Endothelial cell of umbilical vein (primary cell): Measurements from ENCODE around the gene SPINT4. TPM values are rescaled to one million over a fixed set of nuclear protein-coding genes. Genes with fewer than 3 reads are reported as not detected.

ENCODE experiments used
- BruUV-seq: library from RNA; stranded (reverse); fragments of 400-500 nt; replicated peaks from 2 replicates; lab custom pipeline; 2021; lab: Mats Ljungman, UMichigan
- CTCF ChIA-PET: fragments of 300-600, 350-600 bp; sonication (Branson Sonifier 250); formaldehyde crosslinking; loops from one replicate; lab custom pipeline; 2021; ENCODE audit warnings: antibody characterized with exemption, inconsistent platforms; lab: Charles Lee
- POLR2A ChIA-PET: fragments of 300-600, 350-600 bp; sonication (Branson Sonifier 250); formaldehyde crosslinking; loops from one replicate; lab custom pipeline; 2021; ENCODE audit warnings: antibody characterized with exemption, inconsistent platforms; lab: Charles Lee
- DNase-seq: peaks from one replicate; pipeline ENCODE4 v3.0.0-alpha.2; 2011; ENCODE audit warnings: low read depth, low spot score
- FAIRE-seq: peaks from 2 replicates; lab custom pipeline; 2011; peaks lifted over from hg19 to GRCh38; lab: Jason Lieb, UNC
- H2AFZ ChIP-seq: 2 replicates; pipeline ENCODE4 v1.6.0; 2012; ENCODE audit warnings: low read depth, low read length, control low read depth, inconsistent platforms
- H3K27ac ChIP-seq: 2 replicates; pipeline ENCODE4 v1.5.1; 2011; ENCODE audit warnings: low read depth, mild to moderate bottlenecking, control low read depth, low read length, moderate library complexity; ENCODE audit not compliant: insufficient read depth
- H3K27me3 ChIP-seq, 2 experiments: 2 replicates each; pipeline versions ENCODE4 v1.6.0 to v1.6.1; 2011; ENCODE audit warnings: low read length in 2 of 2, mixed read lengths in 1 of 2; ENCODE audit not compliant: control insufficient read depth in 2 of 2, insufficient read depth in 2 of 2
- H3K36me3 ChIP-seq, 2 experiments: 2 replicates in 1 of 2; 3 replicates in 1 of 2; pipeline ENCODE4 v1.5.1; 2011; ENCODE audit warnings: low read length in 2 of 2, mild to moderate bottlenecking in 1 of 2, moderate library complexity in 1 of 2; ENCODE audit not compliant: control insufficient read depth in 2 of 2, insufficient read depth in 2 of 2; ENCODE audit errors: extremely low read depth in 1 of 2
- H3K4me1 ChIP-seq: 3 replicates; pipeline ENCODE4 v1.5.1; 2011; ENCODE audit warnings: mild to moderate bottlenecking, low read length; ENCODE audit not compliant: control insufficient read depth, insufficient read depth; ENCODE audit errors: extremely low read depth
- H3K4me2 ChIP-seq: 2 replicates; pipeline ENCODE4 v1.6.1; 2011; ENCODE audit warnings: low read length, control low read depth, mixed read lengths; ENCODE audit not compliant: insufficient read depth
- H3K4me3 ChIP-seq, 3 experiments: fragments of 200-600 bp in 1 of 3; sonication (generic), shearing (Covaris generic) in 1 of 3; replicated peaks in 1 of 3; 2 replicates each; pipeline ENCODE4 v1.5.1; 2011 to 2016; ENCODE audit warnings: control low read depth in 3 of 3, low read length in 3 of 3, mild to moderate bottlenecking in 2 of 3, inconsistent platforms in 1 of 3, low read depth in 1 of 3, moderate library complexity in 1 of 3; ENCODE audit not compliant: insufficient read depth in 1 of 3
- H3K79me2 ChIP-seq: 2 replicates; pipeline ENCODE4 v1.6.0; 2012; ENCODE audit warnings: low read length, inconsistent platforms; ENCODE audit not compliant: control insufficient read depth, insufficient read depth
- H3K9ac ChIP-seq: replicated peaks from 2 replicates; pipeline ENCODE3; 2011; ENCODE audit warnings: low read length, control low read depth; ENCODE audit not compliant: insufficient read depth; ENCODE audit errors: extremely low read depth
- H3K9me1 ChIP-seq: replicated peaks from 3 replicates; pipeline ENCODE4 v1.6.0; 2011; ENCODE audit warnings: mild to moderate bottlenecking, low read length; ENCODE audit not compliant: control insufficient read depth, insufficient read depth; ENCODE audit errors: extremely low read depth
- H3K9me3 ChIP-seq: replicated peaks from 2 replicates; pipeline ENCODE4 v1.5.1; 2012; ENCODE audit warnings: low read length, inconsistent platforms; ENCODE audit not compliant: control insufficient read depth, insufficient read depth
- H4K20me1 ChIP-seq: replicated peaks from 2 replicates; pipeline ENCODE3; 2011; ENCODE audit warnings: mild to moderate bottlenecking, low read length; ENCODE audit not compliant: control insufficient read depth, insufficient read depth; ENCODE audit errors: extremely low read depth
- FOS ChIP-seq: IDR thresholded peaks from 2 replicates; pipeline ENCODE4 v1.6.1; 2011; ENCODE audit warnings: mild to moderate bottlenecking, low read length, moderate library complexity, borderline replicate concordance; ENCODE audit not compliant: insufficient read depth
- JUN ChIP-seq: IDR thresholded peaks from 2 replicates; pipeline ENCODE4 v1.6.1; 2011; ENCODE audit warnings: borderline replicate concordance, low read depth; ENCODE audit not compliant: insufficient read length, insufficient read depth
- POLR2A ChIP-seq: IDR thresholded peaks from 2 replicates; pipeline ENCODE4 v1.6.1; 2012; ENCODE audit warnings: low read depth, mild to moderate bottlenecking, control low read depth, low read length
- POLR2AphosphoS5 ChIP-seq: IDR thresholded peaks from 2 replicates; pipeline ENCODE4 v1.6.1; 2012; ENCODE audit warnings: low read depth, mild to moderate bottlenecking, control low read depth, low read length, moderate library complexity; ENCODE audit not compliant: insufficient read depth
- dilution Hi-C: fragments of 300-500 bp; cut with MboI; formaldehyde crosslinking; loops from one replicate; pipeline ENCODE4 v1.15.0; 2019; ENCODE audit warnings: low sequenced_read_pairs; ENCODE audit not compliant: extremely low pct_ligation_motif_present
- intact Hi-C: fragments of 100-400 bp; cut with micrococcal nuclease; formaldehyde crosslinking; loops from one replicate; pipeline ENCODE4 v1.10.0; 2022
- polyA plus RNA-seq, 4 experiments: library from polyadenylated mRNA; depleted of rRNA in 3 of 4; stranded (reverse) in 3 of 4; unstranded in 1 of 4; fragments of >200 nt; gene quantifications; 2 replicates each; pipeline versions ENCODE4 v1.2.1 to v1.2.3, GENCODE V29; 2011 to 2012; ENCODE audit warnings: missing spikeins in 1 of 4
- total RNA-seq: library from RNA; stranded (reverse); gene quantifications from 2 replicates; pipeline ENCODE4 v1.2.3, GENCODE V29; 2021
- TF ChIP-seq, protein P1 (sequence below), 2 donors: IDR thresholded peaks; 1 replicate in 1 of 2; 2 replicates in 1 of 2; pipeline ENCODE4 v1.5.1; 2011; ENCODE audit warnings: low read length in 2 of 2, mild to moderate bottlenecking in 2 of 2, moderate library complexity in 2 of 2, control low read depth in 1 of 2, inconsistent platforms in 1 of 2, low read depth in 1 of 2; ENCODE audit not compliant: insufficient read depth in 1 of 2; ENCODE audit errors: extremely low read depth in 1 of 2

The SPINT4 gene
- total and polyA plus RNA-seq, 2 donors (not counting 3 experiments of a cell fraction or from before 2014, with no cell fraction given): not detected

DNA sequence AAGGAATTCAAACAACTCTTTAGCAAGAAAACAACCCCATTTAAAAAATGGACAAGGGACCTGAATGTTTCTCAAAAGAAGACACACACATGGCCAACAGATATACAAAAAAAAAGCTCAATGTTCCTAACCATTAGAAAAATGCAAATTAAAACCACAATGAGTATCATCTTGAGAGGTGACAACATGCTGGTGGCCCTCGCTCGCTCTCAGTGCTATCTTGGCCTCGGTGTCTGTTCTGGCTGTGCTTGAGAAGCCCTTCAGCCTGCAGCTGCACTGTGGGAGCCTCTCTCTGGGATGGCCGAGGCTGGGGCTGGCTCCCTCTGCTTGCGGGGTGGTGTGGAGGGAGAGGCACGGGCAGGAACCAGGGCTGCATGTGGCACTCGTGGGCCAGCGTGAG lies 13.4 kb downstream of the SPINT4 start:
- dilution Hi-C loops: no loop called here
- no peak overlapping the region for H3K4me3 ChIP-seq

DNA sequence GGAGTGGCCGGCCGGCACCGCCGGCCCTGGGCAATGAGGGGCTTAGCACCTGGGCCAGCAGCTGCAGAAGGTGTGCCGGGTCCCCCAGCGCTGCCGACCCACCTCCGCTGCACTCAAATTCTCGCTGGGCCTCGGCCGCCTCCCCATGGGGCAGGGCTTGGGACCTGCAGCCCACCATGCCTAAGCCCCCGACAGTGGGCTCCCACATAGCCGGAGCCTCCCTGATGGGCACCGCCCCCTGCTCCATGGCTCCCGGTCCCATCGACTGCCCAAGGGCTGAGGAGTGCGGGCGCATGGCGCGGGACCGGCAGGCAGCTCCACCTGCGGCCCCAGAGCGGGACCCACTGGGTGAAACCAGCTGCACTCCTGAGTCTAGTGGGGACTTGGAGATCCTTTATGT lies 13.8 kb downstream of the SPINT4 start:
- dilution Hi-C loops: no loop called here
- Histone ChIP-seq H3K27me3 (no peaks in the 10 kb centered on the region), H3K9me3 (no peaks in the 10 kb centered on the region), H3K9me1 (no peaks in the 10 kb centered on the region), H2AFZ (no peak overlapping the region), H3K36me3 (no peaks in the 10 kb centered on the region), H3K4me3 (no peak overlapping the region), H3K79me2 (no peaks in the 10 kb centered on the region), H3K9ac (no peak overlapping the region), H3K27ac (no peak overlapping the region), H3K4me1 (no peaks in the 10 kb centered on the region), H4K20me1 (no peaks in the 10 kb centered on the region), H3K4me2 (no peak overlapping the region)
- no peak for FAIRE-seq
- POLR2A ChIA-PET: no interaction called here
- no TSS peak for BruUV-seq
- CTCF ChIA-PET: interaction anchor here (1.2 kb wide), 1 partner anchor 36 kb away, joined by 4 read pairs; no protein-coding TSS in a partner anchor
- intact Hi-C loops: no loop called here
- TF ChIP-seq, protein P1, sequence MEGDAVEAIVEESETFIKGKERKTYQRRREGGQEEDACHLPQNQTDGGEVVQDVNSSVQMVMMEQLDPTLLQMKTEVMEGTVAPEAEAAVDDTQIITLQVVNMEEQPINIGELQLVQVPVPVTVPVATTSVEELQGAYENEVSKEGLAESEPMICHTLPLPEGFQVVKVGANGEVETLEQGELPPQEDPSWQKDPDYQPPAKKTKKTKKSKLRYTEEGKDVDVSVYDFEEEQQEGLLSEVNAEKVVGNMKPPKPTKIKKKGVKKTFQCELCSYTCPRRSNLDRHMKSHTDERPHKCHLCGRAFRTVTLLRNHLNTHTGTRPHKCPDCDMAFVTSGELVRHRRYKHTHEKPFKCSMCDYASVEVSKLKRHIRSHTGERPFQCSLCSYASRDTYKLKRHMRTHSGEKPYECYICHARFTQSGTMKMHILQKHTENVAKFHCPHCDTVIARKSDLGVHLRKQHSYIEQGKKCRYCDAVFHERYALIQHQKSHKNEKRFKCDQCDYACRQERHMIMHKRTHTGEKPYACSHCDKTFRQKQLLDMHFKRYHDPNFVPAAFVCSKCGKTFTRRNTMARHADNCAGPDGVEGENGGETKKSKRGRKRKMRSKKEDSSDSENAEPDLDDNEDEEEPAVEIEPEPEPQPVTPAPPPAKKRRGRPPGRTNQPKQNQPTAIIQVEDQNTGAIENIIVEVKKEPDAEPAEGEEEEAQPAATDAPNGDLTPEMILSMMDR (IDR thresholded peaks at IDR 0.05; ENCODE audit: extremely low read depth in 1 of 2, insufficient read depth in 1 of 2, low read depth in 1 of 2, low read length in 2 of 2): no peak
- TF ChIP-seq FOS: no peak
- no peak for DNase-seq

More for the DNA sequence above, 13.4 kb downstream of the SPINT4 start:
- H3K9me1 ChIP-seq: no peaks in the 10 kb centered on the region
- H3K4me2 ChIP-seq: no peak overlapping the region
- DNase-seq (no peak), FAIRE-seq (no peak)
- H4K20me1 ChIP-seq: no peaks in the 10 kb centered on the region
- ChIA-PET CTCF (interaction anchor here (1.2 kb wide), 1 partner anchor 36 kb away, joined by 4 read pairs; no protein-coding TSS in a partner anchor), POLR2A (no interaction called here)
- TF ChIP-seq FOS: no peak
- TF ChIP-seq JUN: no peak
- TF ChIP-seq POLR2A: no peak
- TF ChIP-seq, protein P1 (IDR thresholded peaks at IDR 0.05; ENCODE audit: extremely low read depth in 1 of 2, insufficient read depth in 1 of 2, low read depth in 1 of 2, low read length in 2 of 2): no peak
- no peak for TF ChIP-seq POLR2AphosphoS5
- H3K27me3 ChIP-seq: no peaks in the 10 kb centered on the region
- H3K79me2 ChIP-seq: no peaks in the 10 kb centered on the region
- no peak overlapping the region for H3K27ac ChIP-seq
- BruUV-seq: no TSS peak
- no peaks in the 10 kb centered on the region for H3K36me3 ChIP-seq
- no peak overlapping the region for H3K9ac ChIP-seq
- H2AFZ ChIP-seq: no peak overlapping the region
- intact Hi-C loops: no loop called here
- H3K4me1 ChIP-seq: no peaks in the 10 kb centered on the region
- no peaks in the 10 kb centered on the region for H3K9me3 ChIP-seq
